Mesenchymal stem cell (in vitro differentiated cells and primary cell): ENCODE results near the gene ESRRG.

Experiments used
- DNase-seq: peaks from one replicate; pipeline ENCODE4 v3.0.0-alpha.2; 2013
- H2AFZ ChIP-seq: one replicate; pipeline ENCODE4 v1.6.1; 2013; ENCODE audit warnings: low read depth, mild to moderate bottlenecking, control low read depth, inconsistent platforms, low read length, moderate library complexity
- H2AK5ac ChIP-seq: 2 replicates; pipeline ENCODE4 v1.6.1; 2013; ENCODE audit warnings: low read length, moderate library complexity, mild to moderate bottlenecking, inconsistent platforms; ENCODE audit not compliant: severe bottlenecking
- H2BK120ac ChIP-seq: one replicate; pipeline ENCODE4 v1.6.1; 2013; ENCODE audit warnings: low read depth, mild to moderate bottlenecking, inconsistent platforms, low read length, moderate library complexity
- H2BK12ac ChIP-seq, 2 experiments: one replicate each; pipeline ENCODE4 v1.6.1; 2013; ENCODE audit warnings: inconsistent platforms in 2 of 2, low read length in 2 of 2, mild to moderate bottlenecking in 2 of 2, moderate library complexity in 2 of 2, control low read depth in 1 of 2
- H2BK15ac ChIP-seq: one replicate; pipeline ENCODE4 v1.6.1; 2013; ENCODE audit warnings: mild to moderate bottlenecking, low read depth, inconsistent platforms; ENCODE audit not compliant: poor library complexity, severe bottlenecking
- H2BK5ac ChIP-seq: 2 replicates; pipeline ENCODE4 v1.6.1; 2013; ENCODE audit warnings: low read depth, mild to moderate bottlenecking, low read length, control low read depth, inconsistent platforms; ENCODE audit not compliant: poor library complexity, severe bottlenecking
- H3K14ac ChIP-seq, 2 experiments: one replicate each; pipeline ENCODE4 v1.6.1; 2013; ENCODE audit warnings: inconsistent platforms in 2 of 2, low read length in 2 of 2, control low read depth in 1 of 2, mild to moderate bottlenecking in 1 of 2, moderate library complexity in 1 of 2
- H3K18ac ChIP-seq, 2 experiments: one replicate each; pipeline ENCODE4 v1.6.1; 2013; ENCODE audit warnings: inconsistent platforms in 2 of 2, low read length in 2 of 2, control low read depth in 1 of 2, low read depth in 1 of 2, mild to moderate bottlenecking in 1 of 2
- H3K23ac ChIP-seq, 2 experiments: one replicate each; pipeline ENCODE4 v1.6.1; 2013; ENCODE audit warnings: inconsistent platforms in 2 of 2, low read length in 2 of 2, mild to moderate bottlenecking in 2 of 2, moderate library complexity in 2 of 2, control low read depth in 1 of 2
- H3K27ac ChIP-seq: 2 replicates; pipeline ENCODE4 v1.5.1; 2013; ENCODE audit warnings: mild to moderate bottlenecking, moderate library complexity, low read length, control low read depth, inconsistent platforms; ENCODE audit not compliant: poor library complexity, severe bottlenecking
- H3K27me3 ChIP-seq, 2 experiments: 2 replicates each; pipeline versions ENCODE4 v1.6.1 to v1.7.0; 2013; ENCODE audit warnings: low read length in 2 of 2, mild to moderate bottlenecking in 2 of 2, moderate library complexity in 2 of 2, control low read depth in 1 of 2, inconsistent platforms in 1 of 2; ENCODE audit not compliant: control insufficient read depth in 1 of 2, insufficient read depth in 1 of 2
- H3K36me3 ChIP-seq, 2 experiments: 2 replicates each; pipeline versions ENCODE4 v1.6.1 to v1.7.0; 2013; ENCODE audit warnings: low read length in 2 of 2, control low read depth in 1 of 2, inconsistent platforms in 1 of 2, low read depth in 1 of 2, mild to moderate bottlenecking in 1 of 2; ENCODE audit not compliant: insufficient read depth in 2 of 2, control insufficient read depth in 1 of 2
- H3K4ac ChIP-seq, 2 experiments: one replicate each; pipeline ENCODE4 v1.6.1; 2013; ENCODE audit warnings: inconsistent platforms in 2 of 2, low read length in 2 of 2, mild to moderate bottlenecking in 2 of 2, moderate library complexity in 2 of 2, control low read depth in 1 of 2, low read depth in 1 of 2
- H3K4me1 ChIP-seq: 2 replicates; pipeline ENCODE4 v1.6.1; 2013; ENCODE audit warnings: low read depth, low read length, control low read depth; ENCODE audit not compliant: control insufficient read depth, insufficient read depth
- H3K4me2 ChIP-seq: 2 replicates; pipeline ENCODE4 v1.6.1; 2013; ENCODE audit warnings: low read length, mild to moderate bottlenecking, inconsistent platforms; ENCODE audit not compliant: poor library complexity, severe bottlenecking
- H3K4me3 ChIP-seq, 2 experiments: 2 replicates each; pipeline versions ENCODE4 v1.5.1 to v1.7.0; 2013; ENCODE audit warnings: low read length in 2 of 2, mild to moderate bottlenecking in 2 of 2, control low read depth in 1 of 2, low read depth in 1 of 2; ENCODE audit not compliant: insufficient read depth in 1 of 2
- H3K79me1 ChIP-seq: replicated peaks from 2 replicates; pipeline ENCODE4 v1.6.1; 2013; ENCODE audit warnings: mild to moderate bottlenecking, control low read depth, low read length, inconsistent platforms; ENCODE audit not compliant: poor library complexity, severe bottlenecking
- H3K9ac ChIP-seq: 2 replicates; pipeline ENCODE4 v1.7.0; 2013; ENCODE audit warnings: mild to moderate bottlenecking, low read length, moderate library complexity
- H3K9me3 ChIP-seq: 2 replicates; pipeline ENCODE4 v1.7.0; 2013; ENCODE audit warnings: mild to moderate bottlenecking, low read length; ENCODE audit not compliant: control insufficient read depth
- H4K8ac ChIP-seq: one replicate; pipeline ENCODE4 v1.6.1; 2013; ENCODE audit warnings: inconsistent platforms, mild to moderate bottlenecking, low read length, moderate library complexity
- H4K91ac ChIP-seq: one replicate; pipeline ENCODE4 v1.6.1; 2013; ENCODE audit warnings: mild to moderate bottlenecking, low read length, inconsistent platforms
- WGBS: methylation state at CpG from one replicate; pipeline ENCODE4 v1.1.7; 2013; ENCODE audit warnings: mixed read lengths; 5-methylcytosine and 5-hydroxymethylcytosine counted together

The ESRRG gene

DNA sequence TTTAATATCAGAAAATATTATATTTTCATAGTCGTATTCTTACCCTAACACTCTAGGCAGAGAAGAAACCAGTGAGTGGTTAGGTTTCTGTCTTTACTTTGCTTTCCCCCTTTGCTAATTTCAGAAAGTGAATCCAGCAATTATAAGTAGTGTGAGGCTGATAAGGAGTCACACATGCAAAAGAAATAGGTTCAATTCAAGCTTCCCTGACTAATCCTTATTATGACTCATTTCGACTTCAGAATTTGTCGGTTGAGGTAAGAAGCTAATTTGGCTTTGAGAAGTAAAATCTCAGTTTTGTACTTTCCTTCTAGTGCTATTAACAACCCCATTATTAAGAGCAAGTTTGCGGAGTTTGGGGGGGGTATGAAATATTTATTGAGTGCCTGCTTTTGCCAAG, 22.4 kb downstream of the ESRRG start:
- H3K36me3 ChIP-seq = no peaks in the 10 kb centered on the region
- no peak overlapping the region for H3K27ac ChIP-seq
- no peak overlapping the region for H2AK5ac ChIP-seq
- no peak overlapping the region for H3K18ac ChIP-seq
- no peak overlapping the region for H2BK15ac ChIP-seq
- H3K23ac ChIP-seq = no peak overlapping the region
- H3K9me3 ChIP-seq = no peaks in the 10 kb centered on the region
- H3K4me3 ChIP-seq = no peak overlapping the region
- no peaks in the 10 kb centered on the region for H3K79me1 ChIP-seq
- no peak overlapping the region for H3K4ac ChIP-seq
- no peaks in the 10 kb centered on the region for H3K27me3 ChIP-seq
- H4K91ac ChIP-seq = no peak overlapping the region
- no peak overlapping the region for H2BK5ac ChIP-seq
- no peak overlapping the region for H2BK120ac ChIP-seq
- no peak overlapping the region for H3K14ac ChIP-seq
- H2BK12ac ChIP-seq = no peak overlapping the region
- H4K8ac ChIP-seq = no peak overlapping the region
- H3K9ac ChIP-seq = no peak overlapping the region
- no peaks in the 10 kb centered on the region for H3K4me1 ChIP-seq
- no peak for DNase-seq
- H3K4me2 ChIP-seq = no peak overlapping the region
- no CpG with 5 or more reads among the region's 4 CpGs for WGBS
- H2AFZ ChIP-seq = no peak overlapping the region

DNA sequence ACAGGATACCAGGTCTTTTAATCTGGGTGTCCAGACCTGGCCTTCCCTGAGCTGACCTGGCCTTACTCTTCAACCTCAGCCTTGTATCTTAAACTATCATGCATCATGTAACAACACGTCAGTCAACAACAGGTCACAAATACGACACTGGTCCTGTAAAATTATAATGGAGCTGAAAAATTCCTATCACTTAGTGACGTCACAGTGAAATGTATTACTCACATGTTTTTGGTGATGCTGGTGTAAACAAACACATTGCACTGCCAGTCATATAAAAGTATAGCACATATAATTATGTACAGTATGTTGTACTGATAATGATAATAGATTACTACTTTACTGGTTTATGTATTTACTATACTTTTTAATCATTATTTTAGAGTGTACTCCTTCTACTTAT, 31.5 kb downstream of the ESRRG start:
- no peak overlapping the region for H2AFZ ChIP-seq
- WGBS = 100% methylated on average over 2 of the region's 3 CpGs
- no peaks in the 10 kb centered on the region for H3K36me3 ChIP-seq
- no peaks in the 10 kb centered on the region for H3K9me3 ChIP-seq
- no peaks in the 10 kb centered on the region for H3K27me3 ChIP-seq
- no peak overlapping the region for H3K9ac ChIP-seq
- no peaks in the 10 kb centered on the region for H3K79me1 ChIP-seq
- no peak overlapping the region for H4K8ac ChIP-seq
- H3K4me3 ChIP-seq = no peak overlapping the region
- no peak overlapping the region for H3K23ac ChIP-seq
- H2BK12ac ChIP-seq = no peak overlapping the region
- H3K14ac ChIP-seq = no peak overlapping the region
- H2BK5ac ChIP-seq = no peak overlapping the region
- H3K18ac ChIP-seq = no peak overlapping the region
- H3K4ac ChIP-seq = no peak overlapping the region
- H2AK5ac ChIP-seq = no peak overlapping the region
- H3K27ac ChIP-seq = no peak overlapping the region
- peaks cover 2% of the 10 kb centered on the region for H3K4me1 ChIP-seq
- DNase-seq = no peak
- no peak overlapping the region for H2BK15ac ChIP-seq
- no peak overlapping the region for H2BK120ac ChIP-seq
- no peak overlapping the region for H4K91ac ChIP-seq
- H3K4me2 ChIP-seq = no peak overlapping the region

DNA sequence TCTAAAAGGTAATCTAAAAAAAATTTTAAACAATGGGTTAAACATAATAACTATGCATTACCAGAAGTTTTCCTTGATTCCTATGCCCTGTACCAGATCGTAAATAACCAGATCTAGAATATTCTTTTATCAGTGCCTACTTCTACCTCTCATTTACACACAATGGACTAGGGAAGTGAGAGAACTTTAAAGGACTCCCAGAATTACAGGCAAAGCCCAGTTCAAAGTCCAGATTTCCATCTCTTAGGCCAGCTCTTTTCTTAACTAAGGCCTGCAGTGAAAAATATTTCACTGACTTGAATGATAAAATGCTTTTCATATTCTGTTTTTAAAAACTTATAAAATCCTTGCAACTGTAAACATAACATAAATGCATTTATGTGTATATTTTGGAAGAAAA, 32.6 kb downstream of the ESRRG start:
- no peak overlapping the region for H2BK120ac ChIP-seq

DNA sequence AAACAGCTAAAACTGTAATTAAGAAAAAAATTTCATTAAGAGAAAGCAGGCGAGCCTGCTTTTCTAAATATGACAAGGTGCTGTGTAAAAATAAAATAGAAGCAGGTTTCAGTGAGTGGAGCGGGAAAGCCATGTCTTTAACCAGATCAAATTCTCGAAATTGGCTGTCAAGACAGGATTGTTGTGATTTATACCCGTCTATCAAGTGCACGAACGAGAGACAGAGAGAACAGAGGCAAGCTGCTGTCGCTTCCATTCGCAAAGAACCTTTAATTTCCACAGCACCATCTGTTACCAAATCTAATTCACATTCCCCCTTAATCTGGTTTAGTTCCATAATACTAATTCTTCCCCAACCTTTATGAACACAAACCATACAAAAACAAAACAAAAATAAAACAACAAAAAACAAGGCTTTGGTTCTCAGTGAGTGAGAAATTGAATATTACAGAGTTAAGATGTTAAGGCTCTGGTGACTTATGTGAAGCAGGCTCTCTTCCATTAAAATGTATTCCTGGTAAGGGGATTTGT, 35.0 kb downstream of the ESRRG start:
- H3K79me1 ChIP-seq = no peaks in the 10 kb centered on the region
- no peak overlapping the region for H3K4me3 ChIP-seq
- H3K4ac ChIP-seq = no peak overlapping the region
- H2BK12ac ChIP-seq = no peak overlapping the region
- H3K27me3 ChIP-seq = no peaks in the 10 kb centered on the region
- no peak overlapping the region for H3K27ac ChIP-seq
- no peak overlapping the region for H3K4me2 ChIP-seq
- no peak overlapping the region for H2BK15ac ChIP-seq
- H3K4me1 ChIP-seq = peaks cover 2% of the 10 kb centered on the region
- H4K91ac ChIP-seq = no peak overlapping the region
- H2BK5ac ChIP-seq = no peak overlapping the region
- no peak overlapping the region for H3K18ac ChIP-seq
- WGBS = 91% methylated on average over 8 of the region's 8 CpGs
- H4K8ac ChIP-seq = no peak overlapping the region
- no peak overlapping the region for H3K23ac ChIP-seq
- no peak overlapping the region for H2AFZ ChIP-seq
- H3K36me3 ChIP-seq = no peaks in the 10 kb centered on the region
- H3K9me3 ChIP-seq = no peaks in the 10 kb centered on the region
- H3K9ac ChIP-seq = no peak overlapping the region
- no peak overlapping the region for H2BK120ac ChIP-seq
- no peak overlapping the region for H3K14ac ChIP-seq
- DNase-seq = no peak
- no peak overlapping the region for H2AK5ac ChIP-seq

More for the DNA sequence above, 32.6 kb downstream of the ESRRG start:
- no peak overlapping the region for H2BK15ac ChIP-seq
- no peak overlapping the region for H2BK5ac ChIP-seq
- DNase-seq = no peak
- H4K91ac ChIP-seq = no peak overlapping the region
- no peaks in the 10 kb centered on the region for H3K9me3 ChIP-seq
- H3K4ac ChIP-seq = no peak overlapping the region
- H2AK5ac ChIP-seq = no peak overlapping the region
- no peak overlapping the region for H3K18ac ChIP-seq
- H3K4me1 ChIP-seq = peaks cover 2% of the 10 kb centered on the region
- no peak overlapping the region for H3K27ac ChIP-seq
- H3K4me2 ChIP-seq = no peak overlapping the region
- H3K4me3 ChIP-seq = no peak overlapping the region
- 100% methylated on average over 1 of the region's 1 CpG for WGBS
- H3K27me3 ChIP-seq = no peaks in the 10 kb centered on the region
- H2AFZ ChIP-seq = no peak overlapping the region
- no peak overlapping the region for H3K23ac ChIP-seq
- no peak overlapping the region for H3K14ac ChIP-seq
- H3K9ac ChIP-seq = no peak overlapping the region
- H3K79me1 ChIP-seq = no peaks in the 10 kb centered on the region
- no peaks in the 10 kb centered on the region for H3K36me3 ChIP-seq
- no peak overlapping the region for H2BK12ac ChIP-seq
- no peak overlapping the region for H4K8ac ChIP-seq
